A549 (cell line): ENCODE measurements around the gene PANK2. TPM values are rescaled to one million over a fixed set of nuclear protein-coding genes. Genes with fewer than 3 reads are reported as not detected.

Experiments
- ATAC-seq, 2 experiments: fragments of 200-7000 bp in 1 of 2; fragments of >200 bp in 1 of 2; cut with Nextera tagmentation in 1 of 2; cut with Tn5 transposase in 1 of 2; 3 replicates each; pipeline versions ENCODE4 v1.8.0 to v1.9.1; 2018 to 2020; ENCODE audit warnings: mild to moderate bottlenecking in 1 of 2, moderate library complexity in 1 of 2
- CTCF ChIA-PET: fragments of 300-600 bp; sonication (Branson Sonifier 250); formaldehyde crosslinking; extraction: SDS; loops from one replicate; lab custom pipeline; 2021; ENCODE audit warnings: antibody characterized with exemption, inconsistent platforms; lab: Yijun Ruan, JAX
- POLR2A ChIA-PET: fragments of 350-600 bp; formaldehyde crosslinking; extraction: SDS; loops from one replicate; lab custom pipeline; 2021; ENCODE audit warnings: antibody characterized with exemption, inconsistent platforms; lab: Yijun Ruan, JAX
- DNase-seq, 2 experiments: peaks; one replicate each; pipeline versions ENCODE4 v3.0.0 to v3.0.0-alpha.2; 2011 to 2016; ENCODE audit warnings: low read depth in 1 of 2, low spot score in 1 of 2
- FAIRE-seq: peaks from 2 replicates; lab custom pipeline; 2011; peaks lifted over from hg19 to GRCh38; lab: Jason Lieb, UNC
- H3K27ac ChIP-seq, 2 experiments: fragments of >200 bp; sonication (Bioruptor Twin); formaldehyde crosslinking; 3 replicates each; pipeline ENCODE4 v1.5.1; 2016 to 2017
- H3K4me1 ChIP-seq: fragments of >200 bp; sonication (Bioruptor Twin); formaldehyde crosslinking; 3 replicates; pipeline ENCODE4 v1.6.1; 2016
- H3K4me2 ChIP-seq: fragments of >200 bp; sonication (Bioruptor Twin); formaldehyde crosslinking; 3 replicates; pipeline ENCODE4 v1.6.1; 2016
- H3K4me3 ChIP-seq: fragments of >200 bp; sonication (Bioruptor Twin); formaldehyde crosslinking; 3 replicates; pipeline ENCODE4 v1.5.1; 2016
- H3K9me3 ChIP-seq: fragments of >200 bp; sonication (Bioruptor Twin); formaldehyde crosslinking; 3 replicates; pipeline ENCODE4 v1.6.1; 2016
- BHLHE40 ChIP-seq: IDR thresholded peaks from 2 replicates; pipeline ENCODE4 v1.6.1; 2012; ENCODE audit warnings: low read depth, low read length, inconsistent platforms
- CBX2 ChIP-seq: fragments of 200-600 bp; sonication (generic); IDR thresholded peaks from 2 replicates; pipeline ENCODE4 v1.6.1; 2016; ENCODE audit warnings: low read depth, mild to moderate bottlenecking, borderline replicate concordance
- CHD4 ChIP-seq: fragments of 200-600 bp; sonication (generic); IDR thresholded peaks from 2 replicates; pipeline ENCODE4 v1.6.1; 2016; ENCODE audit warnings: antibody characterized with exemption, mild to moderate bottlenecking, borderline replicate concordance
- EHF ChIP-seq: fragments of 250-450 bp; sonication (Bioruptor Pico); IDR thresholded peaks from 2 replicates; pipeline ENCODE4 v1.5.0; 2020; ENCODE audit warnings: mild to moderate bottlenecking
- EP300 ChIP-seq, 2 experiments: fragments of >200 bp; sonication (Bioruptor Twin); formaldehyde crosslinking; IDR thresholded peaks; 2 replicates in 1 of 2; 3 replicates in 1 of 2; pipeline ENCODE4 v1.6.1; 2016 to 2017
- GATA3 ChIP-seq: IDR thresholded peaks from 2 replicates; pipeline ENCODE4 v1.6.1; 2012; ENCODE audit warnings: borderline replicate concordance
- HDAC2 ChIP-seq: fragments of 200-600 bp; sonication (generic); IDR thresholded peaks from 2 replicates; pipeline ENCODE4 v1.6.1; 2016
- HEYL ChIP-seq: fragments of 250-450 bp; sonication (Bioruptor Pico); IDR thresholded peaks from 2 replicates; pipeline ENCODE4 v1.8.0; 2021; ENCODE audit warnings: mild to moderate bottlenecking, moderate library complexity
- HOXA7 ChIP-seq: fragments of 250-450 bp; sonication (Bioruptor Pico); IDR thresholded peaks from 2 replicates; pipeline ENCODE4 v1.5.0; 2020; ENCODE audit warnings: mild to moderate bottlenecking, moderate library complexity
- HOXB13 ChIP-seq: fragments of 250-450 bp; sonication (Bioruptor Pico); IDR thresholded peaks from 2 replicates; pipeline ENCODE4 v1.5.0; 2020; ENCODE audit warnings: low read depth, mild to moderate bottlenecking, moderate library complexity
- HOXB5 ChIP-seq: fragments of 250-450 bp; sonication (Bioruptor Pico); IDR thresholded peaks from 2 replicates; pipeline ENCODE4 v1.5.0; 2020; ENCODE audit warnings: mild to moderate bottlenecking, moderate library complexity
- JUNB ChIP-seq: fragments of >200 bp; sonication (Bioruptor Twin); formaldehyde crosslinking; IDR thresholded peaks from 2 replicates; pipeline ENCODE4 v1.6.1; 2016
- KDM1A ChIP-seq: fragments of 200-600 bp; sonication (generic); IDR thresholded peaks from 2 replicates; pipeline ENCODE4 v1.6.1; 2016; ENCODE audit warnings: low read depth, mild to moderate bottlenecking
- KDM5A ChIP-seq: fragments of 200-600 bp; sonication (generic); IDR thresholded peaks from 2 replicates; pipeline ENCODE4 v1.6.1; 2016; ENCODE audit warnings: antibody characterized with exemption, mild to moderate bottlenecking
- MAFK ChIP-seq: fragments of 450-650 bp; IDR thresholded peaks from 2 replicates; pipeline ENCODE4 v1.6.1; 2014; ENCODE audit not compliant: partially characterized antibody
- MAZ ChIP-seq: fragments of 150-350 bp; IDR thresholded peaks from 2 replicates; pipeline ENCODE4 v1.6.1; 2014; ENCODE audit warnings: antibody characterized with exemption, low read depth, low read length, borderline replicate concordance
- POLR2A ChIP-seq: IDR thresholded peaks from 2 replicates; pipeline ENCODE4 v1.6.1; 2012; ENCODE audit warnings: mild to moderate bottlenecking, low read length
- POLR2AphosphoS2 ChIP-seq: conservative IDR thresholded peaks from 2 replicates; pipeline ENCODE4 v1.6.1; 2012; ENCODE audit warnings: low read length, improper control_type of control experiment, inconsistent platforms
- RCOR1 ChIP-seq: fragments of 150-350 bp; IDR thresholded peaks from 2 replicates; pipeline ENCODE4 v1.6.1; 2014; ENCODE audit warnings: antibody characterized with exemption, low read length, low read depth
- RFX5 ChIP-seq: fragments of 450-650 bp; IDR thresholded peaks from 2 replicates; pipeline ENCODE4 v1.7.1; 2014; ENCODE audit warnings: antibody characterized with exemption, mild to moderate bottlenecking, moderate library complexity
- RNF2 ChIP-seq: fragments of 200-600 bp; sonication (generic); IDR thresholded peaks from 2 replicates; pipeline ENCODE4 v1.6.1; 2016; ENCODE audit warnings: low read depth, mild to moderate bottlenecking, antibody characterized with exemption, moderate library complexity, borderline replicate concordance
- SMC3 ChIP-seq: fragments of >200 bp; sonication (Bioruptor Twin); formaldehyde crosslinking; IDR thresholded peaks from 3 replicates; pipeline ENCODE4 v1.6.1; 2018; ENCODE audit warnings: inconsistent platforms
- TP53 ChIP-seq: fragments of 250-450 bp; sonication (Bioruptor Pico); IDR thresholded peaks from 2 replicates; pipeline ENCODE4 v1.5.0; 2021; ENCODE audit warnings: mild to moderate bottlenecking, moderate library complexity
- ZFP36 ChIP-seq: fragments of 450-650 bp; IDR thresholded peaks from 2 replicates; pipeline ENCODE4 v1.6.1; 2014; ENCODE audit warnings: borderline replicate concordance; ENCODE audit not compliant: partially characterized antibody
- ZNF302 ChIP-seq: fragments of 250-450 bp; sonication (Bioruptor Pico); IDR thresholded peaks from 2 replicates; pipeline ENCODE4 v1.9.0; 2021; ENCODE audit warnings: inconsistent platforms, mild to moderate bottlenecking, moderate library complexity
- ZSCAN20 ChIP-seq: fragments of 250-450 bp; sonication (Bioruptor Pico); IDR thresholded peaks from 2 replicates; pipeline ENCODE4 v1.8.0; 2022; ENCODE audit warnings: mild to moderate bottlenecking, moderate library complexity
- WGBS: methylation state at CpG from one replicate; pipeline ENCODE4 v1.1.6; 2017; ENCODE audit errors: missing lambda C conversion rate; 5-methylcytosine and 5-hydroxymethylcytosine counted together
- polyA plus RNA-seq, 4 experiments: library from polyadenylated mRNA; depleted of rRNA in 3 of 4; stranded (reverse); fragments of >200 nt; fragmentation: RNase III in 1 of 4; extraction: RNeasy Plus Mini Kit Qiagen cat#74134 plus additional on column Dnase treatment in 1 of 4; gene quantifications; 2 replicates in 3 of 4; 3 replicates in 1 of 4; pipeline ENCODE4 v1.2.3, GENCODE V29; 2011 to 2017
- TF ChIP-seq, protein P1 (sequence below): fragments of 150-350 bp; IDR thresholded peaks from 2 replicates; pipeline ENCODE4 v1.6.1; 2014; ENCODE audit warnings: low read depth, mild to moderate bottlenecking, low read length
- TF ChIP-seq, protein P2 (sequence below): fragments of 450-650 bp; IDR thresholded peaks from 2 replicates; pipeline ENCODE4 v1.6.1; 2014; ENCODE audit warnings: antibody characterized with exemption
- TF ChIP-seq, protein P3 (sequence below): IDR thresholded peaks from 2 replicates; pipeline ENCODE4 v1.6.1; 2012; ENCODE audit warnings: low read depth, borderline replicate concordance
- TF ChIP-seq, protein P4 (sequence below): fragments of 250-450 bp; sonication (Bioruptor Pico); IDR thresholded peaks from 2 replicates; pipeline ENCODE4 v1.5.0; 2021; ENCODE audit warnings: mild to moderate bottlenecking, moderate library complexity, borderline replicate concordance

Gene PANK2
- polyA plus RNA-seq, 2 of the 4 experiments (the other 2 are of a cell fraction): 44.6 to 45.9 TPM

DNA sequence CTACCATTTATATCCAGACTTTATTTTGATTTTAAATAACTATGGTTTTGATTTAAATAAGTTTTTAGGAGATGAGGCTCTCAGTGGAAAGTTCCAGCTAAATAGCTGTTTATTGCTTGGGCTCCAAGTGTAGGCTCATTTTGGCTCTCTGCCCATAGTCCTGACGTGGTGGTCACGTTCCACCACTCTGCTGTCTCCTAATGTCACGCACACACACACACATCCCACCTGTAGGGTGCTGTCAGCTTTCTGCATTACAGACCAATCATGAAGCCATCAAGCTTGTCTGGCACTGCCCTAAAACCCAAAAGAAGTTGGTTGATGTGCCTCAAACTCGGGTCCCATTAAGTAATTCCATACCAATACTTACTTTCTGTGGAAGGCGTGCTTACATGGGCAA, 45.4 kb downstream of the PANK2 start:
- POLR2A ChIA-PET: no interaction called here

DNA sequence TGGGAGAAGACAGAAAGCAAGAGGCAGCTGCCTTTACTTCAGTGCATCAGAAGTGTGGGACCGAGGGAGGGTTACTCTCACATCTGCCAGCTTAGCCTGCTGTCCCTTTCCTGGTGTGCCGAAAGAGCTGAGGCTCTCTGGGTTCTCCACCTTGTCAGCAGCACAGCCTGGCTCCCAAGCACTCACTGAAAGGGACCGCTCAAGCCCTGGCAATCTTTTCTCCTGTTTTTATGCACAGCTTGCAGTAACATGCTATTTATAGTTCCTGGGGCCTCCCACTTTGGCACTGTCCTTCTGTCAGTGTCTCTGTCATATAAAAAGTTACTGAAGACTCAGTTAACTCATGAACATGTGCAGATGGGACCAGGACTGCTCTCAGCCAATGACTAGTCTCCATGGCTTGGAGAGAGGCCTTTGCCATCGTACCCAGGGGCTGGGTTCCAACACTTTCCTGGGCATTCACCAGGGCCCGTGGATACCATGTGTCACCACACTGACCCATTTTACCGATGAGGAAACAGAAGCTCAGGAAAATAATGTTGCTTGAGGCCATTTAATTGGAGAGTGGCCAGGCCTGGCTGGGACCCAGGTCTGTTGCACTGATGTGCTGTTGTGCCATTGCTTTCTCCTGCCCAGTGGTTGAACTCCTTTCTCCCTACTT, 46.2 kb downstream of the PANK2 start:
- Histone ChIP-seq H3K27ac (no peak overlapping the region), H3K4me2 (no peak overlapping the region), H3K9me3 (peaks cover 16% of the 10 kb centered on the region; the same call in 2 of the 3 replicates), H3K4me3 (no peak overlapping the region), H3K4me1 (peaks cover 6% of the 10 kb centered on the region; the same call in 1 of the 3 replicates)
- DNase-seq (no peak), FAIRE-seq (no peak), ATAC-seq (no peak)
- no peak for TF ChIP-seq ZFP36
- no peak for TF ChIP-seq EHF (CRISPR knock-in tag)
- TF ChIP-seq ZSCAN20 (CRISPR knock-in tag): no peak
- POLR2A ChIA-PET: no interaction called here
- 69% methylated on average over 6 of the region's 6 CpGs for WGBS
- CTCF ChIA-PET: interaction anchor here (1.0 to 1.1 kb wide), 3 partner anchors 11 to 150 kb away, joined by 3 read pairs; no protein-coding TSS in a partner anchor

More for the DNA sequence above, 45.4 kb downstream of the PANK2 start:
- CTCF ChIA-PET: interaction anchor here (0.7 to 1.0 kb wide), 2 partner anchors 12 to 24 kb away, joined by 3 read pairs; no protein-coding TSS in a partner anchor
- DNase-seq (no peak), FAIRE-seq (no peak), ATAC-seq (no peak)
- Histone ChIP-seq H3K4me1 (peaks cover 6% of the 10 kb centered on the region; the same call in 1 of the 3 replicates), H3K4me3 (no peak overlapping the region), H3K4me2 (no peak overlapping the region)
- 86% methylated on average over 5 of the region's 5 CpGs for WGBS
- no peak for TF ChIP-seq CBX2
- no peak for TF ChIP-seq ZFP36
- TF ChIP-seq, protein P1, sequence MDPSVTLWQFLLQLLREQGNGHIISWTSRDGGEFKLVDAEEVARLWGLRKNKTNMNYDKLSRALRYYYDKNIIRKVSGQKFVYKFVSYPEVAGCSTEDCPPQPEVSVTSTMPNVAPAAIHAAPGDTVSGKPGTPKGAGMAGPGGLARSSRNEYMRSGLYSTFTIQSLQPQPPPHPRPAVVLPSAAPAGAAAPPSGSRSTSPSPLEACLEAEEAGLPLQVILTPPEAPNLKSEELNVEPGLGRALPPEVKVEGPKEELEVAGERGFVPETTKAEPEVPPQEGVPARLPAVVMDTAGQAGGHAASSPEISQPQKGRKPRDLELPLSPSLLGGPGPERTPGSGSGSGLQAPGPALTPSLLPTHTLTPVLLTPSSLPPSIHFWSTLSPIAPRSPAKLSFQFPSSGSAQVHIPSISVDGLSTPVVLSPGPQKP: no peak
- TF ChIP-seq RCOR1: no peak
- no peak for TF ChIP-seq ZNF302
- TF ChIP-seq GATA3: no peak
- no peak for TF ChIP-seq SMC3
- TF ChIP-seq EHF (CRISPR knock-in tag): no peak
- TF ChIP-seq, protein P2, sequence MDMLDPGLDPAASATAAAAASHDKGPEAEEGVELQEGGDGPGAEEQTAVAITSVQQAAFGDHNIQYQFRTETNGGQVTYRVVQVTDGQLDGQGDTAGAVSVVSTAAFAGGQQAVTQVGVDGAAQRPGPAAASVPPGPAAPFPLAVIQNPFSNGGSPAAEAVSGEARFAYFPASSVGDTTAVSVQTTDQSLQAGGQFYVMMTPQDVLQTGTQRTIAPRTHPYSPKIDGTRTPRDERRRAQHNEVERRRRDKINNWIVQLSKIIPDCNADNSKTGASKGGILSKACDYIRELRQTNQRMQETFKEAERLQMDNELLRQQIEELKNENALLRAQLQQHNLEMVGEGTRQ: no peak
- TF ChIP-seq, protein P3, sequence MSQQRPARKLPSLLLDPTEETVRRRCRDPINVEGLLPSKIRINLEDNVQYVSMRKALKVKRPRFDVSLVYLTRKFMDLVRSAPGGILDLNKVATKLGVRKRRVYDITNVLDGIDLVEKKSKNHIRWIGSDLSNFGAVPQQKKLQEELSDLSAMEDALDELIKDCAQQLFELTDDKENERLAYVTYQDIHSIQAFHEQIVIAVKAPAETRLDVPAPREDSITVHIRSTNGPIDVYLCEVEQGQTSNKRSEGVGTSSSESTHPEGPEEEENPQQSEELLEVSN: no peak
- no peak for TF ChIP-seq MAZ
- no peak for TF ChIP-seq HOXB5
- TF ChIP-seq TP53: no peak
- no peak for TF ChIP-seq KDM5A
- no peak for TF ChIP-seq KDM1A
- no peak for TF ChIP-seq MAFK
- TF ChIP-seq RFX5: no peak
- TF ChIP-seq JUNB: no peak
- TF ChIP-seq, all 56 proteins: peak for 0
- H3K9me3 ChIP-seq: peaks cover 9% of the 10 kb centered on the region; the same call in 2 of the 3 replicates
- no peak overlapping the region for H3K27ac ChIP-seq

DNA sequence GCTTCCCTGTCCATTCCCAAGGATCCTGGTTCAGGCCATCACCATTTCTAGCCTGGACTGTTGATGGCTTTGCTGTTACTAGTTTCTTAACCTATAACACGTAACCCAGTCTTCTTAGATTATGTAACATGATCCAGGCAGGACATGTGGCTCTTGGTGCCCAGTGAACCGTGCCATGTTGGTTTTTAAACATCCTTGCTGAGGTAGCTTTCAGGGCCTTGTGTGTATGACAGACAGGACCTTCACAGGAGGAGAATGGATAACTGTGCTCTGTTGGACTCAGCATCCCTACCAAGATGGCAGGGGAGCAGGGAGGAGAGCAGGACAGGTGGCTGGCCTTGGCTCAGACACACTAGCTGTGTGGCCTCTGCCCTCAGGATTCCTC, 46.8 kb downstream of the PANK2 start:
- no peak overlapping the region for H3K4me2 ChIP-seq
- WGBS: 87% methylated on average over 2 of the region's 2 CpGs
- no peak overlapping the region for H3K27ac ChIP-seq
- ChIA-PET POLR2A (no interaction called here), CTCF (interaction anchor here (0.6 to 1.7 kb wide), 6 partner anchors 11 to 1063 kb away, joined by 3 to 4 read pairs (median 3); no protein-coding TSS in a partner anchor)
- H3K9me3 ChIP-seq: peaks cover 19% of the 10 kb centered on the region; the same call in 2 of the 3 replicates
- H3K4me1 ChIP-seq: peaks cover 6% of the 10 kb centered on the region; the same call in 1 of the 3 replicates
- no peak overlapping the region for H3K4me3 ChIP-seq
- FAIRE-seq (peak; percentile 61), DNase-seq (no peak), ATAC-seq (no peak)
- TF ChIP-seq ZNF302: no peak
- TF ChIP-seq POLR2A: no peak
- TF ChIP-seq JUNB: no peak
- no peak for TF ChIP-seq HOXB13 (CRISPR knock-in tag)
- TF ChIP-seq, protein P4, sequence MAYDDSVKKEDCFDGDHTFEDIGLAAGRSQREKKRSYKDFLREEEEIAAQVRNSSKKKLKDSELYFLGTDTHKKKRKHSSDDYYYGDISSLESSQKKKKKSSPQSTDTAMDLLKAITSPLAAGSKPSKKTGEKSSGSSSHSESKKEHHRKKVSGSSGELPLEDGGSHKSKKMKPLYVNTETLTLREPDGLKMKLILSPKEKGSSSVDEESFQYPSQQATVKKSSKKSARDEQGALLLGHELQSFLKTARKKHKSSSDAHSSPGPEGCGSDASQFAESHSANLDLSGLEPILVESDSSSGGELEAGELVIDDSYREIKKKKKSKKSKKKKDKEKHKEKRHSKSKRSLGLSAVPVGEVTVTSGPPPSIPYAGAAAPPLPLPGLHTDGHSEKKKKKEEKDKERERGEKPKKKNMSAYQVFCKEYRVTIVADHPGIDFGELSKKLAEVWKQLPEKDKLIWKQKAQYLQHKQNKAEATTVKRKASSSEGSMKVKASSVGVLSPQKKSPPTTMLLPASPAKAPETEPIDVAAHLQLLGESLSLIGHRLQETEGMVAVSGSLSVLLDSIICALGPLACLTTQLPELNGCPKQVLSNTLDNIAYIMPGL (CRISPR knock-in tag): no peak
- TF ChIP-seq HDAC2: no peak
- TF ChIP-seq HOXA7 (CRISPR knock-in tag): no peak
- TF ChIP-seq RNF2: no peak
- TF ChIP-seq HEYL (CRISPR knock-in tag): no peak
- no peak for TF ChIP-seq CHD4
- TF ChIP-seq BHLHE40: no peak
- TF ChIP-seq EP300 (IDR thresholded peaks at IDR 0.05): no peak
- no peak for TF ChIP-seq MAZ
- TF ChIP-seq MAFK: no peak
- no peak for TF ChIP-seq POLR2AphosphoS2
